Testis (tissue), 2 donors: ENCODE measurements around the gene ZNF28.

Experiments used
- CTCF ChIP-seq, 3 experiments: fragments of 450-650 bp in 2 of 3; fragments of 200-600 bp in 1 of 3; sonication (generic) in 1 of 3; IDR thresholded peaks; one replicate each; pipeline ENCODE4 v1.5.1; 2016 to 2019; ENCODE audit warnings: antibody characterized with exemption in 3 of 3, mild to moderate bottlenecking in 2 of 3, moderate library complexity in 1 of 3
- POLR2A ChIP-seq: fragments of 450-650 bp; IDR thresholded peaks from one replicate; pipeline ENCODE4 v1.6.1; 2017; ENCODE audit warnings: antibody characterized with exemption, mild to moderate bottlenecking, moderate library complexity

- TF ChIP-seq CTCF (IDR thresholded peaks at IDR 0.05) (no peak), POLR2A (no peak)
Observed at GRCh38 chr19:52785506-52785905, 35.9 kb downstream of the ZNF28 start.
